Ishikawa (cell line): ENCODE measurements around the gene FOXC2.

Experiments used
- CEBPB ChIP-seq: IDR thresholded peaks from 2 replicates; pipeline ENCODE4 v1.6.1; 2012
- CREB1 ChIP-seq: IDR thresholded peaks from 2 replicates; pipeline ENCODE4 v1.6.1; 2012; ENCODE audit warnings: low read depth
- EGR1 ChIP-seq: IDR thresholded peaks from 2 replicates; pipeline ENCODE4 v1.6.1; 2012
- EP300 ChIP-seq: IDR thresholded peaks from 2 replicates; pipeline ENCODE4 v1.6.1; 2012; ENCODE audit warnings: borderline replicate concordance
- FOXM1 ChIP-seq: IDR thresholded peaks from 2 replicates; pipeline ENCODE4 v1.6.1; 2012; ENCODE audit warnings: low read depth, borderline replicate concordance
- NFIC ChIP-seq: IDR thresholded peaks from 2 replicates; pipeline ENCODE4 v1.6.1; 2012
- RAD21 ChIP-seq: IDR thresholded peaks from 2 replicates; pipeline ENCODE4 v1.6.1; 2012; ENCODE audit warnings: low read depth
- TAF1 ChIP-seq: IDR thresholded peaks from 2 replicates; pipeline ENCODE4 v1.6.1; 2012; ENCODE audit warnings: low read depth, mild to moderate bottlenecking
- TCF12 ChIP-seq: IDR thresholded peaks from 2 replicates; pipeline ENCODE4 v1.6.1; 2012; ENCODE audit warnings: low read depth
- TEAD4 ChIP-seq: IDR thresholded peaks from 2 replicates; pipeline ENCODE4 v1.6.1; 2012
- USF1 ChIP-seq: IDR thresholded peaks from 2 replicates; pipeline ENCODE4 v1.6.1; 2012
- YY1 ChIP-seq: IDR thresholded peaks from 2 replicates; pipeline ENCODE4 v1.6.1; 2012; ENCODE audit warnings: low read depth
- ZBTB7A ChIP-seq: IDR thresholded peaks from 2 replicates; pipeline ENCODE4 v1.6.1; 2012; ENCODE audit warnings: low read depth
- TF ChIP-seq, protein P1 (sequence below): IDR thresholded peaks from 2 replicates; pipeline ENCODE4 v1.6.1; 2012
- TF ChIP-seq, protein P2 (sequence below): IDR thresholded peaks from 2 replicates; pipeline ENCODE4 v1.6.1; 2012; ENCODE audit warnings: low read depth, mild to moderate bottlenecking

Gene FOXC2

GRCh38 chr16:86568677-86569623 is 2.3 kb downstream of the FOXC2 start:
- TF ChIP-seq CREB1: no peak
- no peak for TF ChIP-seq TEAD4
- no peak for TF ChIP-seq USF1
- TF ChIP-seq TAF1: no peak
- no peak for TF ChIP-seq NFIC
- TF ChIP-seq EP300: no peak
- no peak for TF ChIP-seq ZBTB7A
- no peak for TF ChIP-seq RAD21
- no peak for TF ChIP-seq TCF12
- no peak for TF ChIP-seq YY1
- no peak for TF ChIP-seq FOXM1
- TF ChIP-seq, protein P1, sequence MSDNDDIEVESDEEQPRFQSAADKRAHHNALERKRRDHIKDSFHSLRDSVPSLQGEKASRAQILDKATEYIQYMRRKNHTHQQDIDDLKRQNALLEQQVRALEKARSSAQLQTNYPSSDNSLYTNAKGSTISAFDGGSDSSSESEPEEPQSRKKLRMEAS: no peak
- TF ChIP-seq, protein P2, sequence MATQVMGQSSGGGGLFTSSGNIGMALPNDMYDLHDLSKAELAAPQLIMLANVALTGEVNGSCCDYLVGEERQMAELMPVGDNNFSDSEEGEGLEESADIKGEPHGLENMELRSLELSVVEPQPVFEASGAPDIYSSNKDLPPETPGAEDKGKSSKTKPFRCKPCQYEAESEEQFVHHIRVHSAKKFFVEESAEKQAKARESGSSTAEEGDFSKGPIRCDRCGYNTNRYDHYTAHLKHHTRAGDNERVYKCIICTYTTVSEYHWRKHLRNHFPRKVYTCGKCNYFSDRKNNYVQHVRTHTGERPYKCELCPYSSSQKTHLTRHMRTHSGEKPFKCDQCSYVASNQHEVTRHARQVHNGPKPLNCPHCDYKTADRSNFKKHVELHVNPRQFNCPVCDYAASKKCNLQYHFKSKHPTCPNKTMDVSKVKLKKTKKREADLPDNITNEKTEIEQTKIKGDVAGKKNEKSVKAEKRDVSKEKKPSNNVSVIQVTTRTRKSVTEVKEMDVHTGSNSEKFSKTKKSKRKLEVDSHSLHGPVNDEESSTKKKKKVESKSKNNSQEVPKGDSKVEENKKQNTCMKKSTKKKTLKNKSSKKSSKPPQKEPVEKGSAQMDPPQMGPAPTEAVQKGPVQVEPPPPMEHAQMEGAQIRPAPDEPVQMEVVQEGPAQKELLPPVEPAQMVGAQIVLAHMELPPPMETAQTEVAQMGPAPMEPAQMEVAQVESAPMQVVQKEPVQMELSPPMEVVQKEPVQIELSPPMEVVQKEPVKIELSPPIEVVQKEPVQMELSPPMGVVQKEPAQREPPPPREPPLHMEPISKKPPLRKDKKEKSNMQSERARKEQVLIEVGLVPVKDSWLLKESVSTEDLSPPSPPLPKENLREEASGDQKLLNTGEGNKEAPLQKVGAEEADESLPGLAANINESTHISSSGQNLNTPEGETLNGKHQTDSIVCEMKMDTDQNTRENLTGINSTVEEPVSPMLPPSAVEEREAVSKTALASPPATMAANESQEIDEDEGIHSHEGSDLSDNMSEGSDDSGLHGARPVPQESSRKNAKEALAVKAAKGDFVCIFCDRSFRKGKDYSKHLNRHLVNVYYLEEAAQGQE: no peak
- no peak for TF ChIP-seq EGR1
- no peak for TF ChIP-seq CEBPB

DNA sequence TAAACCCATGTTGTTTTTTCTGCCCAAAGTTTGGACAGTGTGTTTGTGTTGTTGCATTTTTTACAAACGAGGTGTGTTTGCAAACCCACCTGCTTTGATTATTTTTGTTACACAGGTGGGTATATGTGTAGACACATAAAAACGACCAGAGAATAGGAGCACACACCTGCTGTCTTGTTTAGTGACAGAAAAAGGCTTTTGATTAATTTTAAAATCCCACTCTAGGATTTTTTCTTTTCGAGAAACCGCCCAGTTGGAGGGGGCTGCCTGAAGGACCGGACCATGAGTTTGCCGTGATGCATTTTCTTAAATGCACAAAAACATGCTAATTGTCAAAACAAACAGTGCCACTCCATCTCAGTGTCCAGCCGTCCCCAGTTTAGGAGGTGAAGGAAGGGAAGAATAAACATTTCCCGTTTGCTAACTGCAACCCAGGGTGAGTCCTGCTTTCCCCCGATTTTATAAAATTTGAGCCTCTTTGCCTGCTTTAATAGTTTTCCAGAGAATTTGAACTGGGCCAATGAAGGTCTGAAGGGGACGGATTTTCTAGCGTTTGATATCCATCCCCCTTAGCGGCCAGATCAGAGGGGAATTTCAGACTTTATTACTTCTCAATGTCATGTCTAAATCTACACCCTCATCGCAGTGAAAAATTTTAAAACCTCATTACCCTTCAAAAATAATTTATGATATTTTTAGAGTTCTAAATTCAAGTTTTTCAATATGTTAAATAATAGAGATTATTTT is 3.2 kb downstream of the FOXC2 start:
- TF ChIP-seq EGR1: no peak
- TF ChIP-seq TAF1: no peak
- no peak for TF ChIP-seq CREB1
- no peak for TF ChIP-seq RAD21
- no peak for TF ChIP-seq TCF12
- TF ChIP-seq, protein P2: no peak
- no peak for TF ChIP-seq YY1
- TF ChIP-seq, protein P1: no peak
- no peak for TF ChIP-seq FOXM1
- no peak for TF ChIP-seq USF1
- TF ChIP-seq TEAD4: no peak
- TF ChIP-seq EP300: no peak
- no peak for TF ChIP-seq ZBTB7A
- TF ChIP-seq CEBPB: no peak
- no peak for TF ChIP-seq NFIC

DNA sequence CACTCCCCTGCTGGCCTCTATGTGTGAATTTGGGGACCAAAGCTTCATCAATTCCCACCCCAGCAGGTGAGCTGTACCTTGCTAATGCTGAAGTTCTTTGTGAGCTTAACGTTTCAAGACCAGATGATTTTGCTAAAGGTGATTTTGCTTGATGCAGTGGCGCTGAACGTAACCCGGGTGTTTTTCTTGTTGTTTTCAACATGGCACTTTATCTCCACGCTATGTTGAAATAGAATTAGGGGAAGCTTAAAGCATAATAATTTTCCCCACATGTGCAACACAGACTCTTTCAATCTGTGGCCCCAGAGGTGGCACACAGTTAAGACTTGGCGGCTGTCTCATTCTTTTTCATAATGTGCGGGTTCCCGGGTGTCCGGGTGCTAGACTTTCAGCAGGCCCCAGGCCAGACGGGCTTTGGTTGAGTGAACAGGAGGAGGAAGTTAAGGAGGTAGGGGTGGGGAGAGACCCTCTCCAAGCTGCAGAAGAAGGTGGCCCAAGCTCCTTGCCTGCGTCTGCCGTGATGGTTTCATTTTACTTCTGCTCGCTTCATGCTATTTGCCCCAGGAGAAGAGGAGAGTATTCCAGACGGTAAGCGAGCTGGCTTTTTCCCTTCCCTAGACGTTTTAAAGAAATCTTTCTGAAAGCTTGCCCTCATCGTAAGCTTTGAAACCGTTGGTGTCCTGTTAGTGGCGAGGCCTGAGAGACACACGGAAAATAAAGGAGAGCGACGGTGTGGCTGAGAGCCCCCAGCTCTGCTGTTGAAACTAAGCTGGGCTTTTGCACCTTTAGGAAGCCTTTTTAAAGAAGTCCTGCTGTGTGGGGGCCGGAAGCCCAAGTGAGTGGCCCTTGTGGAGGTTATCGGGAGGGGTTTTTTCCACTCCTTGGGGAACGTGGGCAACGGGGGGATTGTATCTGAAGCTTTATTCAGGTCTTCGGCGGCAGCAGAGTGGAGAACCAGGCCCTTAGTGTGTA is 4.2 kb downstream of the FOXC2 start:
- TF ChIP-seq RAD21 (no peak), USF1 (no peak), TEAD4 (no peak), CEBPB (no peak), TAF1 (no peak), ZBTB7A (no peak), EGR1 (no peak), YY1 (no peak), FOXM1 (no peak), NFIC (no peak), CREB1 (no peak), EP300 (no peak), TCF12 (no peak)
- TF ChIP-seq, protein P1: no peak
- TF ChIP-seq, protein P2: no peak
